CD1c-positive myeloid dendritic cell (primary cell): ENCODE measurements around the gene PROCR.
"Not testable (repeated sequence)": the region's sequence is repeated elsewhere in the genome, so short reads cannot be mapped to it uniquely, and the experiment has no call there.

Source experiments
- DNase-seq: peaks from one replicate; pipeline ENCODE4 v3.0.0-alpha.2; 2016; ENCODE audit errors: extremely low spot score

The PROCR gene

DNA sequence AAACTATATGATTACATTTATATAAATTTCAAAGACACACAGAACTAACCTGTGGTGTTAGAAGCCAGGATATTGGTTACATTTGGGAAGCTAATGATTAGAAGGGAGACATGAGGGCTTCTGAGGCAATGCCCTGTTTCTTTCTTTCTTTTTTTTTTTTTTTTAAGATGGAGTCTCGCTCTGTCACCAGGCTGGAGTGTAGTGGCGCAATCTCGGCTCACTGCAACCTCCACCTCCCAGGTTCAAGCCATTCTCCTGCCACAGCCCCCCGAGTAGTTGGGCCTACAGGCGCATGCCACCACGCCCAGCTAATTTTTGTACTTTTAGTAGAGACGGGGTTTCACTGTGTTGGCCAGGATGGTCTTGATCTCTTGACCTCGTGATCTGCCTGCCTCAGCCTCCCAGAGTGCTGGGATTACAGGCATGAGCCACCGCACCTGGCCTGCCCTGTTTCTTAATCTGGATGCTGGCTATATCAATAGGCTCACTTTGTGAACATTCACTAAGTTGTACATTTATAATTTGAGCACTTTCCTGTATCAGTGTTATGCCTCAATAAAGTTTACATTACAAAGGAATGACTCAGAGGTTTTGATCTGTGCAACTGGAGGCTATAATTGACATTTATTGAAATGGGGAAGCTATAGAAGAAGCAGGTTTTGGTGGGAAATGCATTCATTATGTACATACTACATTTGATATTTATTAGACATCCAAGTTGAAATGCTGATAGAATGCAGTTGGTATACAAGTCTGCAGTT lies 21.3 kb downstream of the PROCR start:
- not testable (repeated sequence) for DNase-seq

DNA sequence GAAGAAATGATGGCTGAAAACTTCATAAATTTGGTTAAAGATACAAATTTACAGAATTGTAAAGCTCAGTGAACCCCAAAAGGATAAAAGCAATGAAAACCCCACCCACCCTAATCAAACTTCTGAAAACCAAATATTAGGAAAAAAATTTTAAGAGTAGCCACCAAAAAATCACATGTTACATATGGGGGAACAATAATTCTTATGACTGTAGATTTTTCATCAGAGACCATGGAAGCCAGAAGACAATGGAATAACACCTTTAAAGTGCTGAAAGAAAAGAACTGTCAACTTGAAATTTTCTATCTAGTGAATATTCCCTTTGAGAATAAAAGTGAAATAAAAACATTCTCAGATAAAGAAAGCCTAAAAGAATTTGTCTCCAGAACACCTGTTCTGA lies 24.4 kb downstream of the PROCR start:
- no peak for DNase-seq

DNA sequence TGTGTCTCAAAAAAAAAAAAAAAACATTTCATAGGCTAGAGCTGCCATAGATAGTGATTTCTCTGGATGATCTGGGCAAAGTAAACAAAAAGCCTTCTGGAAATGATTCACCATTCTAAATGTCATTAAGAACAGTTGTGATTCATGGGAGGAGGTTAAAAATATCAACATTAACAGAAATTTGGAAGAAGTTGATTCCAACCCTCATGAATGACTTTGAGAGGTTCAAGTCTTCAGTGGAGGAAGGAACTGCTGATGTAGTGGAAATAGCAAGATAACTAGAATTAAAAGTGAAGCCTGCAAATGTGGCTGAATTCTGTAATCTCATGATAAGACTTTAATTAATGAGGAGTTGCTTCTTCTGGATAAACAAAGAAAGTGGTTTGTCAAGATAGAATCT lies 27.9 kb downstream of the PROCR start:
- DNase-seq = no peak

DNA sequence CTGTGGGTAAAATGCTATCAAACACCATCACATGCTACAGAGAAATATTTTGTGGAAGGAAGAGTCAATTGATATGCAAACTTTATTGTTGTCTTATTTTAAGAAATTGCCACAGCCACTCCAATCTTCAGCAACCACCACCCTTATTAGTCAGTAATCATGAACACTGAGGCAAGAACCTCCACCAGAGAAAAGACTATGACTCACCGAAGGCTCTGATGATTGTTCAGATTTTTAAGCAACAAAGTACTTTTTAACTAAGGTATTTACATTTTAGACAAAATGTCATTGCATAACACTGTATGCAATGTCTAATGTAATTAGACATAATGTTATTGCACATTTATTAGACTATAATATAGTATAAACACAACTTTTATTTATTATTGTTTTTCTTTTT lies 28.4 kb downstream of the PROCR start:
- no peak for DNase-seq

DNA sequence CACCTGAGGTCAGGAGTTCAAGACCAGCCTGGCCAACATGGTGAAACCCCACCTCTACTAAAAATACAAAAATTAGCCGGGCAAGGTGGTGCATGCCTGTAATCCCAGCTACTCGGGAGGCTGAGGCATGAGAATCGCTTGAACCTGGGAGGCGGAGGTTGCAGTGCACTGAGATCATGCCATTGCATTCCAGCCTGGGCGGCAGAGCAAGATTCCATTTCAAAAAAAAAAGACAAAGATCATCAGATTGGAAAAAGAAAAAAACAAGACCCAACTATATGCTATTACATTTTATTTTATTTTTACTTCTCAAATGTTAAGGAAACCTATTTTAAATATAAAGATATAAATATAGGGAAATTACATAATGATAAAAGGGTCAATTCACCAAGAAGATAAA lies 29.6 kb downstream of the PROCR start:
- DNase-seq = not testable (repeated sequence)

DNA sequence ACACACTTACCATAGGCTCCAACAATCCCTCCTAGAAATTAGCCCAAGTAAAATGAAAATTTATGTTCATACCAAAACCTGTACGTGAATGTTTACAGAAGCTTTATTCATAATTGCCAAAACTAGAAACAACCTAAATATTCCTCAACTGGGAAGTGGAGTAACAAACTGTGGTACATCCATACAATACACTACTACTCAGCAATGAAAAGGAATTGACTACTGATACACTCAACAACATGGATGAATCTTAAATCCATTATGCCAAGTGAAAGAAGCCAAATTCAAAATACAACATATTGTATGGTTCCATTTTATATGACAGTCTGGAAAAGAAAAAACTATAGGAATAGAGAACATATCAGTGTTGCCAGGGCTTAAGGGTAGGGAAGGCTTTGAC lies 34.9 kb downstream of the PROCR start:
- no peak for DNase-seq

DNA sequence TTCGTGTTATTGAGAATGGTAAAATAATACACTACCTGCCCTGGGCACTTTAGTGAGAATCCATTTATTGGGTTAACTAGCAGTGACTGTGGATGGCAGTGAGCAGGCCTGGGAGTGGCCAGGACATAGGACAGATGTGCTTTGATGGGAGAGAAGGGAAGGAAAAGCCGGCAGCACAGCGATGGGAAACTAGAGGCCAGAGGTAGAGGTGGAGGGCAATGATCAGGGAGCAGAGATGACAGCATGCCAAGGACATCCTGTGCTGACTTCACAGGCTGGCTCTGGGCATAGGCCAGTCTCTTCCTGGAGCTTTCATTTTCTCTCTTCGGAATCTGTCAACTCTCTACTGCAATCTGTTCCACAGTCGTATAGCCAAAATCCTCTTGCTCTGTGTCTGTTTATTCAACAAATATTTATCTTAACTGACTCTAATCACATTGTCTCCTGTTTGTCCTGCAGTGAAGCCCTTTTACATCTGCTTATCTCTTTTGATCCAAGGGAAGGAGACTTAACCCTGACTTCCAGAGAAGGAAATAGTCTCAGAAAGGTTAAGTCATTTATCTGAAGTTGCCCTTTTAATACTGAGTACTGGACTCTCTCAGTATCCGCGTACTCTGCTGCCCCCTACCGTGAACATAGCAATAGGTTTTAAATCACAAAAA lies 36.2 kb downstream of the PROCR start:
- peak; percentile 80 for DNase-seq

DNA sequence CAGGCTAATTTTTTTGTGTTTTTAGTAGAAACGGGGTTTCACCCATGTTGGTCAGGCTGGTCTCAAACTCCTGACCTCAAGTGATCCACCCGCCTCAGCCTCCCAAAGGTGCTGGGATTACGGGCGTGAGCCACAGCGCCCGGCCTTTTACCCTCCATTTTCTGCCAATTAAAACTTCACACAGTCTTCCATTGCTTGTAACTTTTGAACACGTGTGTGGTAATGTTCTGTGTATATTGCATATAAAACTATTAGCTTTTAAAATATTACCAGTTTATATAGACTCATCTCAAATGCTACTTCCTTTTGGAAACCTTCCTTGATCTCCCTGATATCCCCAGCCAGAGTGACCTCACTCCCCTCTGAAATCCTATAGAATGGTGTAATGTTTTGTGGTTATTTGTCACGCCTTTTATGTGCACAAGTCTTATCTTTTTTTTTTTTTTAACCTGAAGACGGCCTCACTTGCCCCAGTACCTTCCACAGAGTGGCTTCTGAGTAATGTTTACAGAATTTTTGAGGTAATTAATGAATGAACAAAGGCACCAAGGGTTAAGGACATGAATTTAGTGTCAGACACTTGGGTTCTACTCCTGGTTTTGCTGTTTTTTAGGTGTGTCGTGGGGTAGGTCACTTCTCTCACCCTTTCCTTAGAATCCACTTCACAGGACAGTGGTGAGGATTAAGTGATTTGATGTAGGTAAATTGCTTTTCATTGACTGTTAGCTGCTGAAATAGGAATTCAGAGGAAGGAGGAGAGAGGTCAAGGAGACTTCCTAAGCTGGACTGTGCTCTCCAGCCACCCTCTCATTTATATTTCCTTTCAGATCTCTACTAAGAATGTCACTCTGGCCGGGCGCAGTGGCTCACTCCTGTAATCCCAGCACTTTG lies 43.4 kb downstream of the PROCR start:
- DNase-seq = no peak

DNA sequence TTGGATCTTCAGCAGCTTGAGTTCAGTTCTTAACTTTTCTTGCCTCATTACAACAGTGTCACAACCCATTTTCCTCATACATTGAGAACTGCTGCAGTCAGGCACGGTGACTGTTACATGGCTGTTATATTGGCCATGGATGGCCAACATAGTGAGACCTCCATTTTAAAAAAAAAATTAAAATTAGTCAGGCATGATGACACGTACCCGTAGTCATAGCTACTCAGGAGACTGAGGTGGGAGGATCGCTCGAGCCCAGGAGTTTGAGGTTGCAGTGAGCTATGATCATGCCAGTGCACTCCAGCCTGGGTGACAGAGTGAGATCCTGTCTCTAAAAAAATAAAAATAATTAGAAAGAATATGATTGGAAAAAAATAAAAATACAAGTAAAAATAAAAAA lies 44.7 kb downstream of the PROCR start:
- no peak for DNase-seq

DNA sequence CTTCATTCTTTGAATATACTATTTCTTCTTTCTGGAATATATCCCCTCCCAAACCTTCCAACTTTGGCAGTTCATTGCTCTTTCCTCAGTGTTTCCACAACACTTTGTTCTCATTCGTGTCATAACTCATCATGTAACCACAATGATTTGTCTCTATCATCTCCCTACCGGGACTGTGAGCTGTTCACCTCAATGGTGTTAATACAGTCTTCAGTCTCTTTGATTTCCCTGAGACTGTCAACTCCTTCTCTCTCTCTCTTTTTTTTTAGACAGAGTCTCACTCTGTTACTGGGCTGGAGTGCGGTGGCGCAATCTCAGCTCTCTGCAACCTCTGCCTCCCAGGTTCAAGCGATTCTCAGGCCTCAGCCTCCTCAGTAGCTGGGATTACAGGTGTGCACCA lies 52.1 kb downstream of the PROCR start:
- no peak for DNase-seq

DNA sequence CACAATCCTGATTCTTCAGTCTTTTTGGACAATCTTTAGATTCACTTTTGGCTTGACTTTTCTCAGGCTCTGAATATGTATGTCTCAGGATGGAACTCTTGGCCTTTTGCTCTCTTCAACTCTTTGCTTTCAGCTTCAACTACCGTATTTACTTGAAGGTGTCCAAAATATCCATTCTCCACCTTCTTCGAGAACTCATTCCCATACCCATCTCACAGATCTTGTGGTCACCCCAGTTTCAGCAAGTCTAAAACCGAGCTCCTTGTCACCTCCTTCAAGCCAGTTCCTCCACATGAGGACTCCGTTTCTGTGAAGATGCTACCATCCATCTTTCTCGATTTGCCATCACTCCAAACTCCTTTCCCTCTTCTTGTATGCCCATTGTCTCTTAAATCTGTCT lies 52.7 kb downstream of the PROCR start:
- no peak for DNase-seq

DNA sequence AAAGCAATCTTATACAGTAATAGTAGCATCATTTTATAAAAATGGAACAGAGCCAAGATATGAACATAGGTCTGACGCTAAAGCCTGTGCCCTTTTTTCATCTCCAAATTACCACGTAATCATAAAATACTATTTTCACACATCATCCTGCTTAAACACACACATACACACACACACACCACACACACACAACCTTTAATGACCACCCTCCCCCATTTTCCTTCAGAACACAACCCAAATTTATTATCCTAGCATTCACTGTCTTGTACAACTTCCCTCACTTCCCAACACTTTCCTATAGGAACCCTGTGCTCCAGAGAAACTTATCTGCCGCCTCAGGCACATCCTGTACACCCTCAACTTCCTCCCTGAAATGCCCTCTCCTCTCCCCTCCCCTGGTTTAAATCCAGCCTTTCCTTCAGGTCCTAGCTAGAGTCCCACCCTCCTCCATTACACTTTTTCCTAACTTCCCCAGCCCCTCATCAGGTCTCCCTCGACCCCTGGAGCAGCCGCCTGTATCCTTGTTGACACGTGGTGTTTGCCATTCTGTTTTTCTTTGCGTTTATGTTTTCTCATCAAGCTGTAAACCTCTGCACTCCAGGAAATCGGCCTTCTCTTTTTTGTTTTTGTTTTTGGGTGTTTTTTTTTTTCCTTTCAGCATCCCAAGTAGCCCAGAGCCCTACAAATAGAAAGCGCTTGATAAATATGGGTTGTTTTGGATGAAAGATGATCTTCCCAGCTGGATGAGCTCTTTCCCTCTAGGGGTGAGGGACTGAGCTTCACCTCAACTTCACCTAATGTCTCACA lies 53.6 kb downstream of the PROCR start:
- DNase-seq = no peak

DNA sequence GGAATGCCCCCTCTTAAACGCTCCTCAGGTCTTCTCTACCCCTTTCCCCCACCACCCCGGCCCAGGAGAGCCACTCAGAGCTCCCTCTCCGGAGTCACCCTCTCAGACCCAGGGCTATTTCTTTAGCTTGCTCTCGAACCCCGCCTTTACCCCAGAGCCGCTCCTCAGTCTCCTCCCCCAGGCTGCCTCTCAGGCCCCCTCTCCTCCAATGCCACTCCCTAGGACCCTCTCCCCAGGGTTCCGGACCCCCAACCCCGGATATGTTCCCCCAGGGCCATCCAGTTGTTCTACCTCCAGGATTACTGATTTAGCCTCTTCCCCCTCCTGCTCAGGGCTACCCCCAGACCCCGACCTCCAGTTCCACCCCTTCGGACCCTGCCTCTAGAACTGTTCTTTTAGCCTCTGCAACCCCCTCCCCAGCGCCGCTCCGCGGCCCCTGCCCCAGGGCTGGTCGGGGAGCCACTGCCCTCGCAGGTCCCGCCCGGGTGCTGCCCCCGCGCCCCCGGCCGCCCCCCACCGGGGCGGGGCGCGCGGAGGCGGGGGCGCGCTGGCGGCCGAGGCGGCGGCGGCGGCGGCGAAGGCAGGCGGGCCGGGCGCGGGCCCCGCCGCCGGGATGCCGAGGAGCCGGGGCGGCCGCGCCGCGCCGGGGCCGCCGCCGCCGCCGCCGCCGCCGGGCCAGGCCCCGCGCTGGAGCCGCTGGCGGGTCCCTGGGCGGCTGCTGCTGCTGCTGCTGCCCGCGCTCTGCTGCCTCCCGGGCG lies 54.4 kb downstream of the PROCR start, which contains the start of gene MMP24:
TSS of gene MMP24 (plus strand) at position 565 of the 758 bp plus-strand sequence. CDS start at position 614, 49 bp downstream.
- DNase-seq = no peak
